ENCODE measurements around the gene CGB2.

DNA sequence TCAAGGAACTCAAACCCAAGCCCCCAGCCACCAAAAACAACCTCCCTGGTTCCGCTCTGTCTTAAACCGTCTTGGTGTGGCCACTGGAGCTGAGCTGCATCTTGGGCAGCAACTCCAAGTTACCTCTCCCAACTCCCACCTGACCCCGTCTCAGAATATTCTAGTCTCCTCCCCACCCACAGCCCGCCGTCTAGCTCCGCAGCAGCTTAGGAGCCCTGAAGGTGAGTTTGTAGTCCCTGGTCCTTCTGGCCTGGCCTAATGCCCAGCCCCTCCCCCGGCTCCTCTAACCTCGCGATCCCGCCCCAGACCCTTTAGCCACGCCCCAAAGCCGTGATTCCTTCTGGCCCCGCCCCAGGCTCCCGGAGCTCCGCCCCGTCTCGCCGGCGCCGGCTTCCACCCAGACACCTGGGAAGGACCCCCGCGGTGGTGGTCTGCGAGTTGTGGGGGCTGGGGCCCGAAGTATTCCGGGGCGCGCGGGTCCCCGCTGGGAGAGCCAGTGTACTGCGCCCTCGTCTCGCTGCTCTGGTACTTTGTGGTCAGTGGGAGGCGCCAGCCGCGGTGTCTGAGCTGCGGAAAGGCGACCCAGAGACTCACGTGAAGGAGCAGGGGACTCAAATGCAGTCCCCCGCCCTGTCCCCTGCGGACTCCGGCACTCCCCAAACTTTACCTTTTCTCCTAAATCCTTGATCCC is 12.3 kb upstream of the CGB2 start:
- TF ChIP-seq GATA2 (IDR thresholded peaks at IDR 0.05; ENCODE audit: low read depth, low read length) = no peak
- no peak for TF ChIP-seq GATA3 (IDR thresholded peaks at IDR 0.05; ENCODE audit: low read depth, low read length)

Measured in SH-SY5Y (cell line).